HCT116 (cell line): ENCODE measurements around the gene DNAH9. TPM values are rescaled to one million over a fixed set of nuclear protein-coding genes. Genes with fewer than 3 reads are reported as not detected.

Source experiments
- ATAC-seq: fragments of 200-7000 bp; cut with Tn5 transposase; 2 replicates; pipeline ENCODE4 v1.9.1; 2020; ENCODE audit warnings: mild to moderate bottlenecking, moderate library complexity
- BruUV-seq: library from RNA; stranded (reverse); fragments of 400-500 nt; replicated peaks from 2 replicates; lab custom pipeline; 2021; lab: Mats Ljungman, UMichigan
- CTCF ChIA-PET: fragments of 300-600 bp; sonication (Branson Sonifier 250); formaldehyde crosslinking; loops from one replicate; lab custom pipeline; 2021; ENCODE audit warnings: antibody characterized with exemption; lab: Charles Lee
- POLR2A ChIA-PET: fragments of 300-600, 350-600 bp; sonication (Branson Sonifier 250); formaldehyde crosslinking; loops from one replicate; lab custom pipeline; 2021; ENCODE audit warnings: antibody characterized with exemption; lab: Charles Lee
- RAD21 ChIA-PET, 2 experiments: fragments of 300-600 bp; sonication (Branson Sonifier 250); formaldehyde crosslinking; loops; one replicate each; lab custom pipeline; 2023; ENCODE audit warnings: low total read pairs in 2 of 2; ENCODE audit not compliant: uncharacterized antibody in 2 of 2, unreplicated experiment in 2 of 2, low non-redundant PET in 1 of 2; lab: Charles Lee
- DNase-seq: peaks from one replicate; pipeline ENCODE4 v3.0.0-alpha.2; 2010; ENCODE audit warnings: low read depth, low spot score
- H2AFZ ChIP-seq: fragments of 200-600 bp; shearing (Covaris generic), sonication (generic); 2 replicates; pipeline ENCODE4 v1.6.1; 2017; ENCODE audit warnings: low read depth, mixed run types, mixed read lengths, antibody characterized with exemption, low read length; ENCODE audit not compliant: poor library complexity, severe bottlenecking
- H3K27ac ChIP-seq: 2 replicates; pipeline ENCODE4 v1.5.1; 2012; ENCODE audit warnings: low read depth, low read length
- H3K27me3 ChIP-seq: fragments of 200-600 bp; sonication (generic); 2 replicates; pipeline ENCODE4 v1.6.1; 2016; ENCODE audit warnings: mixed run types, low read length, mixed read lengths; ENCODE audit not compliant: insufficient read depth
- H3K36me3 ChIP-seq, 2 experiments: fragments of 200-500 bp in 1 of 2; fragments of 200-600 bp in 1 of 2; sonication (Bioruptor generic) in 1 of 2; sonication (generic) in 1 of 2; 2 replicates each; pipeline versions ENCODE4 v1.5.1 to v1.6.1; 2014 to 2016; ENCODE audit warnings: low read length in 2 of 2, inconsistent platforms in 1 of 2, mixed read lengths in 1 of 2, mixed run types in 1 of 2; ENCODE audit not compliant: insufficient read depth in 2 of 2, control insufficient read depth in 1 of 2
- H3K4me1 ChIP-seq, 2 experiments: fragments of 200-600 bp in 1 of 2; sonication (generic) in 1 of 2; 2 replicates each; pipeline versions ENCODE4 v1.5.1 to v1.6.1; 2012 to 2017; ENCODE audit warnings: low read length in 2 of 2, inconsistent platforms in 1 of 2, mild to moderate bottlenecking in 1 of 2, mixed read lengths in 1 of 2, mixed run types in 1 of 2, moderate library complexity in 1 of 2; ENCODE audit not compliant: insufficient read depth in 2 of 2, control insufficient read depth in 1 of 2
- H3K4me2 ChIP-seq: fragments of 200-600 bp; sonication (generic); 2 replicates; pipeline ENCODE4 v1.6.1; 2017; ENCODE audit warnings: mixed run types, low read length, mixed read lengths
- H3K4me3 ChIP-seq, 2 experiments: fragments of 200-600 bp in 1 of 2; sonication (generic) in 1 of 2; replicated peaks in 1 of 2; 2 replicates each; pipeline ENCODE4 v1.5.1; 2011 to 2016; ENCODE audit warnings: low read length in 2 of 2, control low read depth in 1 of 2, low read depth in 1 of 2, mild to moderate bottlenecking in 1 of 2, mixed read lengths in 1 of 2, mixed run types in 1 of 2
- H3K79me2 ChIP-seq: fragments of 200-600 bp; sonication (generic); 2 replicates; pipeline ENCODE4 v1.6.1; 2017; ENCODE audit warnings: mild to moderate bottlenecking, mixed run types, low read length, moderate library complexity, mixed read lengths; ENCODE audit not compliant: insufficient read depth
- H3K9ac ChIP-seq: fragments of 200-600 bp; sonication (generic); 2 replicates; pipeline ENCODE4 v1.6.1; 2016; ENCODE audit warnings: low read length, mixed read lengths
- H3K9me2 ChIP-seq: fragments of 200-600 bp; sonication (generic), shearing (Covaris generic); 2 replicates; pipeline ENCODE4 v1.6.1; 2017; ENCODE audit warnings: mixed run types, mild to moderate bottlenecking, moderate library complexity; ENCODE audit not compliant: insufficient read depth
- H3K9me3 ChIP-seq, 2 experiments: fragments of 200-500 bp in 1 of 2; fragments of 200-600 bp in 1 of 2; sonication (Bioruptor generic) in 1 of 2; sonication (generic) in 1 of 2; 2 replicates each; pipeline ENCODE4 v1.6.1; 2014 to 2017; ENCODE audit warnings: low read length in 2 of 2, mixed read lengths in 2 of 2, inconsistent platforms in 1 of 2, low read depth in 1 of 2, mild to moderate bottlenecking in 1 of 2, mixed run types in 1 of 2, moderate library complexity in 1 of 2; ENCODE audit not compliant: control insufficient read depth in 1 of 2, insufficient read depth in 1 of 2
- H4K20me1 ChIP-seq: fragments of 200-600 bp; sonication (generic), shearing (Covaris generic); 2 replicates; pipeline ENCODE4 v1.6.1; 2017; ENCODE audit warnings: mixed run types, mild to moderate bottlenecking, moderate library complexity; ENCODE audit not compliant: insufficient read depth
- CBX3 ChIP-seq: IDR thresholded peaks from 2 replicates; pipeline ENCODE4 v1.6.1; 2012; ENCODE audit warnings: low read depth
- CEBPB ChIP-seq: IDR thresholded peaks from 2 replicates; pipeline ENCODE4 v1.6.1; 2012; ENCODE audit warnings: low read depth
- EGR1 ChIP-seq: IDR thresholded peaks from 2 replicates; pipeline ENCODE4 v1.6.1; 2012; ENCODE audit warnings: low read depth
- ELF1 ChIP-seq: IDR thresholded peaks from 2 replicates; pipeline ENCODE4 v1.6.1; 2012; ENCODE audit warnings: low read depth, borderline replicate concordance
- EZH2 ChIP-seq: fragments of 200-600 bp; sonication (generic); IDR thresholded peaks from 2 replicates; pipeline ENCODE4 v1.6.1; 2017; ENCODE audit warnings: antibody characterized with exemption, mixed run types
- EZH2phosphoT487 ChIP-seq: fragments of 200-600 bp; IDR thresholded peaks from 2 replicates; pipeline ENCODE4 v1.6.1; 2018; ENCODE audit warnings: antibody characterized with exemption, borderline replicate concordance
- FOSL1 ChIP-seq: IDR thresholded peaks from 2 replicates; pipeline ENCODE4 v1.6.1; 2012; ENCODE audit warnings: low read depth
- JUND ChIP-seq: IDR thresholded peaks from 2 replicates; pipeline ENCODE4 v1.6.1; 2012
- POLR2A ChIP-seq: IDR thresholded peaks from 2 replicates; pipeline ENCODE4 v1.7.0; 2011; ENCODE audit warnings: borderline replicate concordance; ENCODE audit not compliant: insufficient read depth, insufficient read length; ENCODE audit errors: extremely low read depth
- POLR2AphosphoS5 ChIP-seq: IDR thresholded peaks from 2 replicates; pipeline ENCODE4 v1.6.1; 2011; ENCODE audit warnings: mild to moderate bottlenecking, low read depth, low read length, moderate library complexity
- RAD21 ChIP-seq: IDR thresholded peaks from 2 replicates; pipeline ENCODE4 v1.6.1; 2012; ENCODE audit warnings: low read depth, mild to moderate bottlenecking
- SIN3A ChIP-seq: IDR thresholded peaks from 2 replicates; pipeline ENCODE4 v1.6.1; 2012; ENCODE audit warnings: low read depth
- SP1 ChIP-seq: IDR thresholded peaks from 2 replicates; pipeline ENCODE4 v1.6.1; 2012; ENCODE audit warnings: low read depth
- SRF ChIP-seq: IDR thresholded peaks from 2 replicates; pipeline ENCODE4 v1.6.1; 2012; ENCODE audit warnings: low read depth
- TCF7L2 ChIP-seq: IDR thresholded peaks from 2 replicates; pipeline ENCODE4 v1.7.0; 2011; ENCODE audit warnings: borderline replicate concordance, inconsistent platforms; ENCODE audit not compliant: insufficient read depth, insufficient read length; ENCODE audit errors: extremely low read depth
- ZBTB33 ChIP-seq: IDR thresholded peaks from 2 replicates; pipeline ENCODE4 v1.6.1; 2011; ENCODE audit warnings: mild to moderate bottlenecking, low read length, moderate library complexity; ENCODE audit not compliant: insufficient replicate concordance; ENCODE audit errors: extremely low read depth
- ZFX ChIP-seq: fragments of 450-650 bp; IDR thresholded peaks from 2 replicates; pipeline ENCODE4 v1.6.1; 2017
- ZNF274 ChIP-seq: fragments of 200-500 bp; sonication (Bioruptor generic); IDR thresholded peaks from 2 replicates; pipeline ENCODE4 v1.6.1; 2014; ENCODE audit warnings: mild to moderate bottlenecking, low read depth, low read length, inconsistent platforms
- intact Hi-C: fragments of 100-400 bp; cut with micrococcal nuclease; formaldehyde crosslinking; loops from 2 replicates; pipeline ENCODE4 v1.10.0; 2022
- total RNA-seq: library from RNA; stranded (reverse); gene quantifications from one replicate; pipeline ENCODE4 v1.2.1, GENCODE V29; 2021; ENCODE audit not compliant: unreplicated experiment
- TF ChIP-seq, protein P1 (sequence below): IDR thresholded peaks from 2 replicates; pipeline ENCODE4 v1.6.1; 2012
- TF ChIP-seq, protein P2 (sequence below), 3 experiments: fragments of 200-600 bp in 1 of 3; sonication (generic) in 1 of 3; IDR thresholded peaks in 2 of 3; conservative IDR thresholded peaks in 1 of 3; 2 replicates each; pipeline ENCODE4 v1.5.1; 2012 to 2017; ENCODE audit warnings: low read depth in 2 of 3, low read length in 2 of 3, antibody characterized with exemption in 1 of 3, borderline replicate concordance in 1 of 3, control low read depth in 1 of 3, mild to moderate bottlenecking in 1 of 3, mixed read lengths in 1 of 3, mixed run types in 1 of 3, moderate library complexity in 1 of 3; ENCODE audit not compliant: insufficient read depth in 1 of 3

The DNAH9 gene
- total RNA-seq, 1 experiment from 2014 or later = not detected

DNA sequence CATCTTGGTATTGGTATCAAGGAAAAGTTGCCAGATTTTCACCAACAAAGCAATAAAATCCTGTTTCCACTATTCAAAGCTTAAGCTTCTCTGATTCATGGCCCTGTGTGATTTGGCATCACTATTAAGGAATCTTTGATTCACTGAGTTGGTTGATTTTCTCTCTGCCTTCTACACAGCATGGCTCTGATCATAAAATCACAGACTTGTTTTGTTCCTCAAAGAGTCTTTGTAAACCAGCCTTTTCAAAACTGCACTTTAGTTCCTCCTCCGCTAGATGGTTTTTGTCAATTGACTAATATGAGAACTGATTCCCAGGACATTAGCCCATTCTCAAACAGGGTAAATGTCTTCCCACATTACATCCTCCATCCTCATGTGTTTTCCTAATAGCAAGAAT is 197.6 kb downstream of the DNAH9 start:
- H2AFZ ChIP-seq = no peak overlapping the region

More for the DNA sequence above, 197.6 kb downstream of the DNAH9 start:
- Histone ChIP-seq H3K4me1 (no peaks in the 10 kb centered on the region), H4K20me1 (no peaks in the 10 kb centered on the region), H3K9me2 (no peaks in the 10 kb centered on the region), H3K9ac (no peak overlapping the region), H3K4me3 (no peak overlapping the region), H3K79me2 (no peaks in the 10 kb centered on the region), H3K27ac (no peak overlapping the region), H3K4me2 (no peak overlapping the region), H3K27me3 (no peaks in the 10 kb centered on the region), H3K36me3 (no peaks in the 10 kb centered on the region), H3K9me3 (no peaks in the 10 kb centered on the region)
- no peak for TF ChIP-seq FOSL1
- TF ChIP-seq EZH2phosphoT487 = no peak
- no peak for TF ChIP-seq JUND
- no peak for TF ChIP-seq POLR2AphosphoS5
- no peak for TF ChIP-seq POLR2A
- TF ChIP-seq SRF = no peak
- no peak for TF ChIP-seq SIN3A
- TF ChIP-seq EGR1 = no peak
- TF ChIP-seq, protein P1, sequence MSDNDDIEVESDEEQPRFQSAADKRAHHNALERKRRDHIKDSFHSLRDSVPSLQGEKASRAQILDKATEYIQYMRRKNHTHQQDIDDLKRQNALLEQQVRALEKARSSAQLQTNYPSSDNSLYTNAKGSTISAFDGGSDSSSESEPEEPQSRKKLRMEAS = no peak
- no peak for TF ChIP-seq EZH2
- TF ChIP-seq TCF7L2 = no peak
- TF ChIP-seq ELF1 = no peak
- TF ChIP-seq ZNF274 = no peak
- no peak for TF ChIP-seq ZBTB33
- no peak for TF ChIP-seq CBX3
- no peak for TF ChIP-seq ZFX
- TF ChIP-seq SP1 = no peak
- TF ChIP-seq RAD21 = no peak
- TF ChIP-seq, protein P2, sequence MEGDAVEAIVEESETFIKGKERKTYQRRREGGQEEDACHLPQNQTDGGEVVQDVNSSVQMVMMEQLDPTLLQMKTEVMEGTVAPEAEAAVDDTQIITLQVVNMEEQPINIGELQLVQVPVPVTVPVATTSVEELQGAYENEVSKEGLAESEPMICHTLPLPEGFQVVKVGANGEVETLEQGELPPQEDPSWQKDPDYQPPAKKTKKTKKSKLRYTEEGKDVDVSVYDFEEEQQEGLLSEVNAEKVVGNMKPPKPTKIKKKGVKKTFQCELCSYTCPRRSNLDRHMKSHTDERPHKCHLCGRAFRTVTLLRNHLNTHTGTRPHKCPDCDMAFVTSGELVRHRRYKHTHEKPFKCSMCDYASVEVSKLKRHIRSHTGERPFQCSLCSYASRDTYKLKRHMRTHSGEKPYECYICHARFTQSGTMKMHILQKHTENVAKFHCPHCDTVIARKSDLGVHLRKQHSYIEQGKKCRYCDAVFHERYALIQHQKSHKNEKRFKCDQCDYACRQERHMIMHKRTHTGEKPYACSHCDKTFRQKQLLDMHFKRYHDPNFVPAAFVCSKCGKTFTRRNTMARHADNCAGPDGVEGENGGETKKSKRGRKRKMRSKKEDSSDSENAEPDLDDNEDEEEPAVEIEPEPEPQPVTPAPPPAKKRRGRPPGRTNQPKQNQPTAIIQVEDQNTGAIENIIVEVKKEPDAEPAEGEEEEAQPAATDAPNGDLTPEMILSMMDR (IDR thresholded peaks at IDR 0.05 in 2 of 3, conservative IDR thresholded peaks at IDR 0.05 in 1 of 3; ENCODE audit: borderline replicate concordance in 1 of 3, insufficient read depth in 1 of 3, low read depth in 2 of 3, low read length in 2 of 3) = no peak
- TF ChIP-seq CEBPB = no peak
- DNase-seq (no peak), ATAC-seq (no peak)
- RAD21 ChIA-PET = no interaction called here
- intact Hi-C loops = no loop called here
- CTCF ChIA-PET = no interaction called here
- POLR2A ChIA-PET = no interaction called here
- BruUV-seq = no TSS peak
